NCI-H1930 (cell line): ENCODE data around the gene ELOVL6.
"Not testable (repeated sequence)": the region's sequence is repeated elsewhere in the genome, so short reads cannot be mapped to it uniquely, and the experiment has no call there.

Experiments used
- DNase-seq, 2 experiments: peaks; one replicate each; lab custom pipeline; 2025; lab: John Stamatoyannopoulos, UW

The ELOVL6 gene

DNA sequence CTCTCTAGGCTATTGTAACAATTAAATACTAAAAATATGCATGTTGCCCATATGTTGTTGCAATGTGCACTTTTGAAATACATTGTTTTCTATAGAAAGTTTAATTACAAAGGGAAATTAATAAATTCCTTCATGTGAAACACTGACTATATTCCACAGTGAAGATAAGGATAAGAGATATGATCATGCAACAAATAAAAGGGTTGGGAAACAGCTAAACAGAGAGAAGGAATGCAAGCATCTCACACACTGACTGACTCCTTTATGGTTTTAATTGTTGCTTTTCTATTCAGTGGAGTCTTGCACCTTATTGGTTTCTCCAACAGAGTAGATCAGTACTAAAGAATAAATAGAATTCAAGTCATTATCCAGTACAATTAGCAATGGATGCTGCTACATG lies 37.8 kb downstream of the ELOVL6 start:
- no peak for DNase-seq

DNA sequence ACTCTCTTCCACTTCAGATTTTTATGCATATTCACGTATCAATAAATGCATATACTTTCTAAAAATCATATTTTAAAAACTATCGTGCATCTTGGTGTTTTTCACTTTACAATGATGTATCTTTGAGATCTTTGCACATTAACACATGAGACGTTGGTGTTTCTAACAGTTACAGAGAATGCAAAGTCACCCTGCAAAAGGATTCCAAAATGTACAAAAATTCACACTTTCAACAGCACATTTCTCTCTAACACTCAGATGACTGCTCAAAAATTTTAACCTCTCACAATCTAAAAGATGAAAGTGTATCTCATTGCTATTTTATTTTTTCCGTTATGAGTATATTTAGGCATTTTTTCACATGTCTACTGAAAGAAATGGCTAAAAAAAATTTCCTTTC lies 38.9 kb downstream of the ELOVL6 start:
- DNase-seq: no peak

DNA sequence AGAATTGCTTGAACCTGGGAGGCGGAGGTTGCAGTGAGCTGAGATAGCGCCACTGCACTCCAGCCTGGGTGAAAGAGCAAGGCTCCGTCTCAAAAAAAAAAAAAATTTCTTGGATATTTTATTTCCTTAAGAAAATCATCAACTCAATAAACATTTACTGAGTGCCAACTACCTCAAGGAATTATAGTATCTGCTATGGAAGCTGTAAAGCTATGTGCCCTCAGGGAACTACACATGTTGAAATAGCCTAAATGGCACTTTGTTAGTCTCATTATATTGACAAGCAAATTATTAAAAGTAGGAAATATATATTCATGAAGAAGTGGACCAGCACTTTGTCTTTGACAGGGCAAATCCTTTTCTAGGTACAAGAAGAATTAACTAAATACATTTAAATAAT lies 40.8 kb downstream of the ELOVL6 start:
- no peak for DNase-seq

DNA sequence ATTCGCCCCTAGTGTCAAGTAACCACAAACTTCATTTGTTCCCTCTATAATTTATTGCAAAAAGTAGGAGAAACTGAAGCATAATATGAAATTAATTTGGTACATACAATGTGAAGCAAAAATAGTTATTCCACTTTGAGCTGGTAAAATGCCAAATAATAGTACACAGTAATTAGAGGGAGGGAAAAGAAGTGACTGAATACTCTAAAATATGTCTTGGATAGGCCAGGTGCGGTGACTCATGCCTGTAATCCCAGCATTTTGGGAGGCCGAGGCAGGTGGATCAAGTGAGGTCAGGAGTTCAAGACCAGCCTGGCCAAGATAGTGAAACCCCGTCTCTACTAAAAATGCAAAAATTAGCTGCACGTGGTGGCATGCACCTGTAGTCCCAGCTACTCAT lies 41.2 kb downstream of the ELOVL6 start:
- not testable (repeated sequence) for DNase-seq

DNA sequence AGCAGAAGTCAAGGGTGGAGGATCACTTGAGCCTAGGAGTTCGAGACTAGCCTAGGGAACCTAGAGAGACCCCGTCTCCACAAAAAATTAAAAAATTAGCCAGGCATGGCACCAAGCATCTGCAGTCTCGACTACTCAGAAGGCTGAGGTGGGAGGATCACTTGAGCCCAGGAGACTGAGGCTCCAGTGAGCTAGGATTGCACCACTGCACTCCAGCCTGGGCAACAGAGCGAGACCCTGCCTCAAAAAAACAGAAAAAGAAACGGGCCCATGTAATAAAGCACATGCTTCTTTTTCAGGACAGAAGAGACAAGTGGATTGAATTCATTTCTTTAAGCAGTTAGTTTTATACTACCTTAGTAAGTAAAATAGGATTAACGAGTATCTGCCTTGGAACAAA lies 42.0 kb downstream of the ELOVL6 start:
- no peak for DNase-seq

DNA sequence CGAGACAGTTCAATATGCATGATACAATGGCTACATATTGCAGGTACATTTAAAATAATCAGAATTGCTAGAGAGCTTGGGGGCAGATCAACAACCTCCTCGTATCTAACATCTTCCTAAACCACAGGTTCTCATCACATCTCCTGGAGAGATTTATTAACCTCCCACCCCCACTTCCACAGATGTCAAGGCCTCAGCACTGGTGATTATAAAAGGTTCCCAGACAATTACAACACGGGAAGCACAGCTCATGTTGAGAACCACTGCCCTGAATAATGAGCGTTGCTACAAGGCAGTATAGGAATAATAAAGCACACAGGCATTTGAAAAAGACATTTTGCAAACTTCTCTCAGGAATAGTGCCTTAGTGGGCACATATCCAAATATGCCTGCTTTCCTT lies 42.8 kb downstream of the ELOVL6 start:
- no peak for DNase-seq

DNA sequence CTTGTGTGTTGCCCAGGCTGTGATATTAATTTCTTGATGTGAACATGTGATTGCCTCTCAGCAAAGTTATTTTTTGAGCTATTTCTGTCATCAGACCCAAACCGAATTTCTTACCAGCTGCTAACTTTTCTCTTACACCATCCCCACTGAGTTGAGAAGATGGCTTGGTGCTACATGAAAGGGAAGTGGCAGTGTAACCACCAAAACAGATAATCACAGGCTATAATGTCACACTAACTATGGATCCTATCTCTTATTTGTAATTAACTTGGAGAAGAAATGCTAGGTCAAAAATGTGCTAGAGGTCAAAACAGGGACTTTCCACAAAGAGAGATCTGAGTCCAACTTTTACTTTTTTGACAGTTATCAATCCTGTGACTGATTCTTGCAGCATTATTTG lies 43.8 kb downstream of the ELOVL6 start:
- DNase-seq: no peak

DNA sequence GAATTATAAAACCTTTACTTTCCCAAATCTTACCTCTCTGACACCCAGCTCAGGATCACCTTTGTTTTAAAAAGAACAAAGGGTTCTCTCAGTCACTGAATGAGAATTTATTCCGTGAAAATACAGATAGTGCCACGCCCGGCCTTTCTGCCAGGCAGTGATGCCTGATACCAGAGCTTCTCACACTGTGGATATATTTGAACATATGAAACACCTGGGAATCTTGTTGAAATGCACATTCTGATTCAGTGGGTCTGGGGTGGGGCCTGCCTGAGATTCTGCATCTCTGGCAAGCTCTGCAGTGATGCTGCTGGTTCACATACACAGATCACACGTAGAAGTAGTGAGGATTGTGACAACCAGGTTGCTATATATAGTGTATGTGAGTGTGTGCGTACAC lies 46.0 kb downstream of the ELOVL6 start:
- no peak for DNase-seq

DNA sequence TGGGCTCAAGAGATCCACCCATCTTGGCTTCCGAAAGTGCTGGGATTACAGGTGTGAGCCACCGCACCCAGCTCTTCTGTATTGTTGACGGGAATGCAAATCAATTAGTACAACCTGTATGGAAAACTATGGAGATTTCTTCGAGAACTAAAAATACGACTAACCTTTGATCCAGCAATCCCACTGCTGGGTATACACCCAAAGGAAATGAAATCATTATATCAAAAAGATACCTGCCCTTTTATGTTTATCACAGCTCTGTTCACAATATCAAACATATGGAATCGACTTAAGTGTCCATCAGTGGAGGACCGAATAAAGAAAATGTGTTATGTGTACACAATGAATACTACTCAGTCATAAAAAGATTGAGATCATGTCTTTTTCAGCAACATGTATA lies 49.3 kb downstream of the ELOVL6 start:
- DNase-seq: no peak

DNA sequence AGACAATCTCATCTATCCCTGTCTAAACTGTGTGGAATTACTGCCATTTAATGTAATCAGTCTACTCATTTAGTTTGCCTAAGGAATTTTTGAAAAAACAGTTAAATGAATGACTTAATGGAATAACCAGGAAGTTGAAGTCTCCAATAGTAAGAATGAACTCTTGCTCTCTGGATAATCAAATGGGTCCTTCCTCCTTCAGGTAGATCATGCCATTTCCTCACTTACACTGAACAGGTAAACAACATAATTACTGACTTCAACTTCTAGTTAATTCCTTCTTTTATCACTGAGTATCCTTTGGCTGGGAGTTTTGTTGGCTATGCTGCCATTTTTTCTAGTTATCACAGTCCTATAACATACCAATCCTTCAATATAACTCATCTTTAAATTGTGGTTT lies 56.0 kb downstream of the ELOVL6 start:
- DNase-seq: no peak

DNA sequence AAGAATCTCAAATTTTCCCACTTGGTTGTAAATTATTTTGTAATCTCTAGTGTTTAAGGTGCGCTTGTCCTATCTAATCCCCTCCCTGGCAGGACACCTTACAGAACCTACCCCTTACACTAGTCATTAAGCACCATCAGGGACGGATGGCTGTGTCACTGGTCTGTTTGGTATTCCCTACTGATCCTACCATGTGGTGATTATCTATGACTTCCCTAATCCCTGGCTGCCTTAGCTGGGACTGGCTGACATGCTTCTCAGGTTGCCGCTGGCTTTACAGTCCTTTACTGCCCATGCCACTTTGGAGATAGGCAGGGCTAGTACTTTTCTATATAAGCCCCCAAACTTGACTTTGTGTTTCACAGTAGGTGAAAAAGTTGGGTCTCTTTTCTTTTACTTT lies 58.6 kb downstream of the ELOVL6 start:
- no peak for DNase-seq

DNA sequence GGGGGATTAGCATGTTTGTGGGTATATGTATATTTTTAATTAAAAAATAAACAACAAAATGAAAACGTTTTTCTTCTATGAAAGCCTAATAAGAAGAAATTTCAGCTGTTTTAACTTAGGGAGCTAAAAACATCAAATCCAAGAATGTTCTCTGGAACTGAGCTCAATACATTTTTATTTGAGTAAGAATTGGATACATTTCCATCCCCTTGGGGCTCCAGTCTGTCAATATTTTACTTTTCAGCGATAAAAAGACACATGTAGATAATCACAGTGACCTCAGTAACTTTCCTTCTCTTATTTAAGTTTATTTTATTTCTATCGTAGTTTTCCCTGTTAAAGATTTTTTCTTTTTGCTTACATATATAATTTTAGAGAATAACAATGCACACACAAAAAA lies 59.3 kb downstream of the ELOVL6 start:
- no peak for DNase-seq

DNA sequence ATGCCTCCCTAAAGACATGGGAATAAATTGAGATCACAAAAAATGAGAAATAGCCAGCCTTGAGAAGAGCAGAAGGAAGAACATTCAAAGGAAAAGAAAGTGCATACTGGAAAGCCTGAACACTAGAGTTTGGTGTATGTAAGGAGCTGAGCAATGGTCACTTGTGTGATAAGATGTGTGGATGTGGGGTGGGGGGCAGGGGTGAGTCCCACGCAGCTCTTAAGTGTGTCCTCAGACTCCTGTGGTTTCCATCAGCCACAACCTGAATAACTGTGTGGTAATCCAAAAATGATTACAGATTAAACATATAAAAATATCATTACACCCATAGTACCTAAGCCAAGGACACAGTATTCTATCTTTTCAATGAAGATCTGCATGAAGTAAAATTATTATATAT lies 59.9 kb downstream of the ELOVL6 start:
- DNase-seq: no peak

DNA sequence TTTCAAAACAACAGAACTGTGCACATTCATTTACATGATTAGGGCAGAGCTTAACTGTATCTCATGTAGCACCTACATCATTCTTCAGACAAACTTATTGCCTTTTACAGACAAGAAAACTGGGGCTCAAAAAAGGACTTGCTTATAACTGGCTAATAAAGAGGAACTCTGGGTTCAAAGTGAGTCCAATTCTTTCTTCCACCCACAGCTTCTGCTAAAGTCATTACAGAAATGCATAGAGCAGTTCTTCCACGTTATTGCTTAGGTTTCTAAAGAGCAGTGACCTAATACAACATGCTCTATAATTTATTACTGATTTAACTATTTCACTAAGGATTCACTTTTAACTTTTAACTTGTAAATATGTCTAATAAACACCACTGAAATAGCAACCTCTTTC lies 60.6 kb downstream of the ELOVL6 start:
- no peak for DNase-seq

DNA sequence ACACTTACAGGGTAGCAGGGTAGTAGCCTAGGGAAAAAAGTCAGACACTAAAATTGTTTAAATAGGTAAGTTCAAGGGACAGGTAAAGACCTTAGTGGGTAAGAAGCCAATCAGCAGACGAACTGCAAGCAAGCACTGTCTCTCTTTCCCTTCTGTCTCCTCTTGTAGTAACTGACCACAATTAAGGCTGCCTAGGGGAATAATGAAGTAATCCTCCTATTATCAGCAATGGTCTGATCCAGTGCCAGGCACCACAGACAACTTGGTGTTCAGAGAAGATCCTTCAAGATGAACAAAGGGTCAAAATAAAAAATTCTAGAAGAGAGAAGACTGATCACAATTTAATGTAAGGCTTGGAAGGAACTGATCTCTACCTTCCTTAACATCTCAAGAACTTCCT lies 62.9 kb downstream of the ELOVL6 start:
- no peak for DNase-seq

DNA sequence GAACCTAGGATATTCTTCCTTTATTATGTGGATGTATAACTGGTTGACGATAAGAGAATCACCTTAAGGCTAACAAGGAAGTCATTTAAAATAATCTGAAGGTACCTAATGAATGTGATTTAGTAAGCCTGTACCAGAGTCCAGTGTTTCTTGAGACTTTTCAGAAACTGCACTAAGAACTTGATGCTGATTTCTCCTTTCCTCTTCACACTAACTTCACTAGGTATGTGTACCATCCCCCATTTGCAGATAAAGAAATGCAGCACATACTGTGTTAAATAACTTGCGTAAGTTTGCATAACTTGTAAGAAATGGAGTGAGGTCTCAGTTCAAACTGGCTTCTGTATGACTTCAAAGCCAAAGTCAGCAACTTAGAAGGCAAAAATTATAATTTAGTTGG lies 63.3 kb downstream of the ELOVL6 start:
- DNase-seq: no peak

DNA sequence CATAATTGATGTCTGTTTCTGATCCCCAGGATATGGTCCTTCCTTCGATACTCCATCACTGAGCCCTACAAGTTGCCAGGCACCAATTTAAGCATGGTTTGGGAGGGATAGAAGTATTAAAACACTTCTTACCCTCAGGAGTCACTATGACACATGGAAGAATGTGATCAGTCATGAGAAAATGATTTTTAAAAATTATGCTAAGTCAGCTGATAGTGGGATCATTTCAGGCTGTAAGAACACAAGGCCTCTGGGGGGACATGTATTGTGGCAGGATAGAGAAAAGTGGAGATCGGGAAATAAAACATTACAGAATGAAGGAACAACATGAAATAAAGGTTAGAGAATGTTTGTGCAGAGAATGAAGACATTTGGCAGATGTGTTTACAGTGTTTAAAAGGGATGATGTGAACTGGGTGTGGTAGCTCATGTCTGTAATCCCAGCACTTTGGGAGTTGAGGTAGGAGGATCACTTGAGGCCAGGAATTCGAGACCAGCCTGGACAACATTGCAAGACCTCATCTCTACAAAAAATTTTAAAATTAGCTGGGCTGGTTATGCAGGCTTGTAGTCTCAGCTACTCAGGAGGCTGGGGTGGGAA lies 64.0 kb downstream of the ELOVL6 start:
- DNase-seq: no peak

DNA sequence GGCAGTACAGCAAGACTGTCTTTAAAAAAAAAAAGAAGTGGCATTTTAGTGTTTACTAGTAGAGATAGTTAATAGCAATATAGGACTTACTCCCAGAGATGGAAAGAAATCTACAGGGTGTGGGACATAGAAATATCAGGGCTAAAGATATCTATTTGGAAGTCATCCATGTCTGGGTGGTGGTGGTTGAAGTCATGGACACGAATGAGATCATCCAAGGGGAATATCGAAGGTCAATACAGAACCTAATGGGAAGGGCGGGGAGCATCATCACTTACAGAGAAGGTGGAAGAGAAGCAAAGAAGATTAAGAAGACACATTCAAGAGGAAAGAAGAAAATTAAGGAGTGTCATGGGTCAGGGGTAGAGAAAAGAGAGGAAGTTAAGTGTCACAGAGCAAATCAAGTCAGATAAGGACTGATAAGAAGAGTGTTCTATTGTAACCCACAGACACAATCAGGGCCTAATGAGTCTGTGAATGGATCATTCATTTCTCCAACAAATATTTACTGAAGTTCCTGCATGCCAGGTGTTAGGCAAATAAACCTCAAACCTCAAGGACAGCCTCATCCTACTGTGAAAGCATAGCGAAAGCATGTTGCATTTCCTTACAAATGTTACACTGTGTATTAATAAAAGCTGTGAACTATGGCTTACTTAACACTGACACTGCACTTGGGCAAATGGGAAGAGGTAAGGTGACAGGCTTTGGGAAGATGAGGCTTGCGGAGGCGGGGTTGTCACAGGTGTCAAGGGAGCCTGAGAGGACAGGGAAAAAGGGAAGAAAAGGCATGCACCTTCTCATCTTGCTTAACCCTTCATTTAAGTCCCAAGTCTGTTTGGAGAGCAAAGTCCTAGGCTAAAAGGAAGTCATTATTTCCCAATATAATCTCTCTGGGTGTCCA lies 65.3 kb downstream of the ELOVL6 start:
- no peak for DNase-seq

DNA sequence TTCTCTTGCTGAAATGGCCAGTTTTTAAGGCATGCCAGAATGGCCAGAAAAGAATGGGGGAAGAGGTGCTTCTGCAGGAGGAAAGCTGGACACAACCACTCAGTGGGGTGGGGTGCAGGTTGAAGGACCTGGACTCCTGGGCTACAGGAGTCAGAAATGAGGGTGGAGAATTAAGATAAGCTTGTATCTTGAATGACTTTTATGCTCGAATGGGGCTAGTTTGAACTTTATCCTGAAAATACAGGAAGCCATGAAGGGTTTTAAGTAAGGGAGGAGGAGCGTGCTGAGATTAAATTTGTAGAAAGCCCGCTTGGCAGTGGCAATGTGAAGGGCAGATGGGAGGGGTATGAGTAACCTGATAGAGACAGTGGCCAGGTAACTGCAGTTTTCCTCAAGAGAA lies 66.5 kb downstream of the ELOVL6 start:
- DNase-seq: no peak

DNA sequence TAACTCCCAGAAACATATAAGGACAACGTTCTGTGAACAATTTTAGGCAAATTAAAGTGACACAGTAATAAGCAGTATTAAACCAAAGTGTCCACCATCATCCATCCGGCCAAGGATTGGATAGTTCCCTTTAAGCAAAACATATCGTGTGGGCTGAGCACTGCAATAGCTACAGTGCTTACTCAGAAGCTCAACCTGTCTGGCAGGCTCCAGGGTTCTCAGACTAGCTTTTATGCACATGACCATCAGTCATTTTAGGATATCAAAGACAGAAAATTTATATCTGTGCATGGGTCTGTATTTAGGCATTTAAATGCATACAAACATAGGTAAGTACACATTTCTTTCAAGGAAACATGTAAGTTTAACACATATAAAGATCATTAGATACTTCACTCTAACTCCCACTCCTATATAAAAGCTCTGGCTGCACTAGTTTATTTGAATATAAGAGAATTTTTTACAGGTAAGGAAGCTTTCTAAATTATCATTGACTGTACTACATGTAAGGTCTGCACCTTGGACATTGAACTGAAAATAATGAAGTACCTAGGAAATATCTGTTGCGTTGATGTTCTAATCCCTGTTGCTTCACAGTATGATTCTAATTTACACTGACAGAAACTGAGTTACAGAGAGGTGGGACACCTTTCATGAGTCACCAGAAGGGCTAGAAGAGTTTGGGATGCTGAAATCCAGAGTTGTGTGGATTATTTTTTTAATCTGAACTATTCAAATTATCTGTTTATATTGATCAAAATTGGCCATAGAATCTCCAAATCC lies 67.6 kb downstream of the ELOVL6 start:
- no peak for DNase-seq

DNA sequence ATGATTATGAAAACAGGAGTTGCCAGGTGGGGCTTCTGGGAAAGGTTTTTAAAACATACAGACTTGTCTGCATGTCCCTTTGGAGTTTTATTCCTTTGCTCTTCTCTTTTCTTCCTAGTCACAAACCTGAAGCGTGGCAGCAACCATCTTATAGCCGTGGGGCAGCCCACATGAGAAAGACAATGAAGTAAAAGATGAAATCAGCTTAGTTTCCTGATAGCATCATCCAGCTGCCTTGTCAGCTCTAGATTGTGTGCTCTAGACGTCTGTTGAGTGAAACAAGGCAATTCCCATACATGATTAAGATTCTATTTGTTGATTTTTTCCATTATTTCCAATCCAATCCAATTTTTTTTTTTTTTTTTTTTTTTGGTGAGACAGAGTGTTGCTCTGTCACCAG lies 68.9 kb downstream of the ELOVL6 start:
- no peak for DNase-seq

DNA sequence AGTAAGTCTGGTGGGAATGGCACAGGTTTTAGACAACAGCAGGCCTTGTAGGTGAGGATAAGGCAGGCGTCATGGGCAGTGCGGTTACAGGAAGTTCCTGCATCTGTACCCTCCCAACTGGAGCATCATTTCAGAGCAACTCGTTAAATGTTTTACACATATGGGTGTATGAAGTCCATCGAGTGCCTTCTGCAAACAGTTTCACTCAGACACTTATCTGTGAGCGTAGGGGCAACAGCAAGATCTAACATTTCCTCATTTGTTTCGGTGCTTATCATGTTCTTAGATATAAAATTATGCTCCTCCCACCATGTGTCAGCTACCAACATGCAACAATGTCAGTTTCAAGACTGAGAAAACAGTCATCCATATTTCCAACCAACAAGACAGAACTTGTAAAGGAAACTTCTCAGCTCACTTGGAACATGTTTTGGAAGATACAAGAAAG lies 69.9 kb downstream of the ELOVL6 start:
- no peak for DNase-seq

DNA sequence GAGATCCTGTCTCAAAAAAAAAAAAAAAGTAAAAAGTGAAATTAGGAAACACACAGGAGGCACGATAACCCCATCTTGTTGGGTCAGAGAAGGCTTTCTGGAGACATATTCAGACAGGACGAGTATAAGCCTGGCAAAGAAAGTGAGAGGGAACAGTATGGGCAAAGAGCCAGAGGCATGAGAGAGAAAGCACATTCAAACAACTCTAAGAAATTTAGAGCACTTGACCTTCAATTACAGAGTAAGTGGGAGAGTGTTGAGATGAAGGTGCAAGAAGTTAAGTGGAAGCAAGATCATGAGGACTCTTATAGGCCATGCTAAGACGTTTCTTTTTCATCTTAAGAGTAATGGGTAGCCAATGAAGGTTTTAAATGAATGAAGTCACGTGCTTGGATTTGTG lies 70.4 kb downstream of the ELOVL6 start:
- DNase-seq: no peak
